Measurements from ENCODE around the gene SLC6A17. TPM values are rescaled to one million over a fixed set of nuclear protein-coding genes. Genes with fewer than 3 reads are reported as not detected.

SLC6A17 gene
- total RNA-seq, 2 experiments from 2014 or later: not detected

DNA sequence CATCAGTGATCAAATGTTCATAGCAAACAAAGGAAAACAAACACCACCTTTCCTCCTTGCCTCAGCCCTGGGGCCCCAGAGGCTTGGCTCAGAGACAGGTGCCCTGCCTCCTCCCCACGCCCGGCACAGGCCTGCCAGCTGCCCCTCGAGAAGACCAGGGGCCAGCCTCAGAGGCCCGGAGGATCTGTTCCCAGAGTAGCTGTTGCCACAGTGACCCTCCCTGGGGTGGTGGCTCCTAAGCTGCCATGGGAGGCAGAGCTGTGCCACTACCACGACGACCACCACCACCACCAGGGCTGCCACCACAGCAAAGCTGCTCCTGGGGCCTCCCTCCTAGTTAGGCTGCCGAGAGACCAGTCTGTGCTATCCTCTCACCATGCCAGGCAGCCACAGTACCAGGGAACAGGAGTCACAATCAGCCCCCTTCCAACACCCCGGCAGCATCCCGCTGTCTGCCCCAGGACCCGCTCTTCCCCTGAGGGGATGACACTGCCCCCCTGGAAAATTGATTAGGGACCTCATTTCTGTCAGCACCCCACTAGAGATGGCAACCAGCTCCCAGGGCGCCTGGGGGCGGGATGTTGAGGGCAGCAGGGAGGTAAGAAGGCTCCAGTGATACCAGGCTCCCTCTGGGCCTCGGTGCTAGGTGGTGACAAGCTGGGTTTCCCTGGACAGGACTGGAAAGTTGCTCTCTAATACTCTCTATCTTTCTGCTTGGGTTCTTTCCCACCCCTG lies 90.3 kb downstream of the SLC6A17 start:
- Mint-ChIP-seq H3K4me3 (no peak overlapping the region), H3K27me3 (no peaks in the 10 kb centered on the region), H3K27ac (no peak overlapping the region), H3K4me1 (peaks cover 13% of the 10 kb centered on the region), H3K9me3 (ENCODE audit: low read depth) (no peaks in the 10 kb centered on the region), H3K36me3 (no peaks in the 10 kb centered on the region)
- no peak for ATAC-seq
- CTCF ChIA-PET: interaction anchor here (0.6 to 1.7 kb wide), 3 partner anchors 33 to 200 kb away, joined by 3 to 4 read pairs (median 3); no protein-coding TSS in a partner anchor
- DNase-seq: no peak

DNA sequence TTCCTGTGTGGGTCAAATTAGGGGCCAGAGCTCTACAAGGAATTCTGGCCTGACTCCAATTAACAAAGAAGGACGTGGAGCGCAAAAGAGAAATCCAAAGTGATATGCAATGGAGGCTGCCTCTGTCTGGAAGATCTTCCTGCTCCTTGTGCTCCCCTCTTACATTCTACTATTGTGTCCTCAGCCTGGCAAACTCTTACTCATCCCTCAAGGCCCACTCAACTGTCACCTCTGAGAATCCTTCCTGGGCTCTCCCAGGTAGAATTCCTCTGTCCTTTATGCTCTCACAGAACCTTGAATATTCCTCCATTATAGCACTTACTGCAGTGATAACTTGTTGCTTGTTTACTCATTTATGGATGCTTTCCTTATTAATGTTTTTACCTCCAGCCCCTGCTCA lies 91.2 kb downstream of the SLC6A17 start:
- Mint-ChIP-seq H3K4me1 (peaks cover 5% of the 10 kb centered on the region), H3K27ac (no peak overlapping the region), H3K9me3 (ENCODE audit: low read depth) (no peaks in the 10 kb centered on the region), H3K27me3 (no peaks in the 10 kb centered on the region), H3K36me3 (no peaks in the 10 kb centered on the region), H3K4me3 (no peak overlapping the region)
- CTCF ChIA-PET: interaction anchor here (1.1 to 1.7 kb wide), 3 partner anchors 34 to 254 kb away, joined by 3 to 4 read pairs (median 3); no protein-coding TSS in a partner anchor
- ATAC-seq (no peak), DNase-seq (no peak)

DNA sequence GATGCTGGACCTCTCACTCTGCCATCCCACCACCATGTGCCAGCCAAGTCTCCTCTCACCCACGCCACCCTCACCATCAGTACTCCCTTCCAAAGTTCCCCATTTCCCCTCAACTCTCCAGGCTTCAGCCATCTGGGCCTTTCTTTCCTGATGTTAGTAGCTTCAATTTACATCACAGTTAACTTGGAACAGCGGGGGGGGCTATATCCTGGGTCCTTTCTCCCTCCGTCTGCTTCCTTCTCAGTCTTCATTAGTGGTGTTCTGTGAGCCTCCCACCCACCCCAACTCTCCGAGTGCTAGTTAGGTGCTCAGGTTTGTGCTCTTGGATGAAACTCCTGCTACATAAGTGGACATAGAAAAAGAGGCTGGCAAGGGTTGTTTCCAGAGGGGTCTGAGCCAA lies 91.8 kb downstream of the SLC6A17 start:
- H3K4me1 Mint-ChIP-seq: peaks cover 3% of the 10 kb centered on the region
- H3K36me3 Mint-ChIP-seq: no peaks in the 10 kb centered on the region
- ATAC-seq: no peak
- no peak overlapping the region for H3K27ac Mint-ChIP-seq
- H3K27me3 Mint-ChIP-seq: no peaks in the 10 kb centered on the region
- no peaks in the 10 kb centered on the region for H3K9me3 Mint-ChIP-seq (ENCODE audit: low read depth)
- DNase-seq: no peak
- CTCF ChIA-PET: interaction anchor here (1.1 kb wide), 1 partner anchor 254 kb away, joined by 3 read pairs; no protein-coding TSS in a partner anchor
- no peak overlapping the region for H3K4me3 Mint-ChIP-seq

DNA sequence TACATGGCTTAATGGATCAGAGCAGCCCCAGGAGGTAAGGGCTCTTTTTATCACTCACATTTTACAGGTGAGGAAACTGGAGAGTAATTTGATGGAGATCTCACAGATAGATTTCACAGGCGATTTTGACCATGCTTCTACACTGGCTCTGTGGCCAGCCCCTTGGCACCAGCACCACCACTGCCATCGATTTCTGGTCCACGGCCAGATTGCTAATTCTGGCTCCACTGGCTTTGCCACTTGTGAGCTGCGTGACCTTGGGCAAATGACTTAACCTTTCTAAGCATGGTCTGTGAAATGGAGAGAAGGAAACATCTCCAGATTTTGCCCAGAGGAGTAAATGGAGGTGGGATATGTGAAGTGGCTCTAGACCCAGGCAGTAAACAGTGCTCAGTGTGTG lies 92.4 kb downstream of the SLC6A17 start:
- H3K4me3 Mint-ChIP-seq: no peak overlapping the region

DNA sequence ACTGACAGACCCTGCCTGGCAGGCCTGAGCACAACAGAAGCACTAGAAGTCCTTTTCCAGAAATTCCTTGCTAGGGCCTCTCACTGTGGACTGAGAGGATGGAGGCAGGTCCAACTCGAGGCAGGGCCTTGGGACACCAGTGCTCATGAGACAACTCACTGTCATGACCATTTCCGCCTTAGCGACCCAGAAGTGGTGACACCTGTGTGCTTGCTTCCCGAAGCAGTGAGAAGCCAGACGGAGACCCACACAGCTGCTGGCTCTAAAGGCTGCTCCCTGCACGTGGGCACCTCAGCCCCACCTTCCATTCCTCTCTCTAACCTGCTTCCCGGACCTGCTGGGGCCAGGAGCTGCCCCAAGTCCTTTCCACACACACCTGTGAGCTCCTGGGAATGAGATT lies 92.9 kb downstream of the SLC6A17 start:
- Mint-ChIP-seq H3K36me3 (no peaks in the 10 kb centered on the region), H3K4me1 (peaks cover 3% of the 10 kb centered on the region), H3K27ac (no peak overlapping the region), H3K4me3 (no peak overlapping the region), H3K27me3 (no peaks in the 10 kb centered on the region), H3K9me3 (ENCODE audit: low read depth) (no peaks in the 10 kb centered on the region)
- CTCF ChIA-PET: no interaction called here
- DNase-seq (no peak), ATAC-seq (no peak)

More for the DNA sequence above, 92.4 kb downstream of the SLC6A17 start:
- H3K27ac Mint-ChIP-seq: no peak overlapping the region
- H3K9me3 Mint-ChIP-seq (ENCODE audit: low read depth): no peaks in the 10 kb centered on the region
- H3K36me3 Mint-ChIP-seq: no peaks in the 10 kb centered on the region
- peaks cover 3% of the 10 kb centered on the region for H3K4me1 Mint-ChIP-seq
- no peaks in the 10 kb centered on the region for H3K27me3 Mint-ChIP-seq
- no peak for ATAC-seq
- no peak for DNase-seq
- CTCF ChIA-PET: no interaction called here

DNA sequence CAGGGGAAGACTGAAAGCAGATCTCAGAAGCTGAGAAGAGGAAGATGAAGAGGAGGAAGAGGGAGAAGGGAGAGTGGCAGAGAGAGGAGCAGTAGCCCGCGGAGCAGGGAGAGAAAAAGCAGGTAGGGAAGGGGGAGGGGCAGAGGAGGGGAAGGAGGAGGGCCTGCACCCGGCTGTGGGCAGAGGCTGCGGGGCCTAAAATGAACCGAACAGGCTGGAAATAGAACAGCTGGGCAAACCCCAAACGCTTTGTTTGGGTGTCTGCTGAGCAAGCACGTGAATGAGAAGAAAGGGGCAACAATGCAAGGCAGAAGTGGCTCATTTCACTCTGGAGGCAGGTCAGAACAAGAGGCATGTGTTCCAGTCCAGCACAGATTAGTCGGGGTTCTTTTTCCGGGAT lies 93.3 kb downstream of the SLC6A17 start:
- H3K4me1 Mint-ChIP-seq: peaks cover 3% of the 10 kb centered on the region
- H3K4me3 Mint-ChIP-seq: no peak overlapping the region
- CTCF ChIA-PET: no interaction called here
- H3K27ac Mint-ChIP-seq: no peak overlapping the region
- H3K27me3 Mint-ChIP-seq: no peaks in the 10 kb centered on the region
- H3K9me3 Mint-ChIP-seq (ENCODE audit: low read depth): no peaks in the 10 kb centered on the region
- no peak for DNase-seq
- no peak for ATAC-seq
- H3K36me3 Mint-ChIP-seq: no peaks in the 10 kb centered on the region

DNA sequence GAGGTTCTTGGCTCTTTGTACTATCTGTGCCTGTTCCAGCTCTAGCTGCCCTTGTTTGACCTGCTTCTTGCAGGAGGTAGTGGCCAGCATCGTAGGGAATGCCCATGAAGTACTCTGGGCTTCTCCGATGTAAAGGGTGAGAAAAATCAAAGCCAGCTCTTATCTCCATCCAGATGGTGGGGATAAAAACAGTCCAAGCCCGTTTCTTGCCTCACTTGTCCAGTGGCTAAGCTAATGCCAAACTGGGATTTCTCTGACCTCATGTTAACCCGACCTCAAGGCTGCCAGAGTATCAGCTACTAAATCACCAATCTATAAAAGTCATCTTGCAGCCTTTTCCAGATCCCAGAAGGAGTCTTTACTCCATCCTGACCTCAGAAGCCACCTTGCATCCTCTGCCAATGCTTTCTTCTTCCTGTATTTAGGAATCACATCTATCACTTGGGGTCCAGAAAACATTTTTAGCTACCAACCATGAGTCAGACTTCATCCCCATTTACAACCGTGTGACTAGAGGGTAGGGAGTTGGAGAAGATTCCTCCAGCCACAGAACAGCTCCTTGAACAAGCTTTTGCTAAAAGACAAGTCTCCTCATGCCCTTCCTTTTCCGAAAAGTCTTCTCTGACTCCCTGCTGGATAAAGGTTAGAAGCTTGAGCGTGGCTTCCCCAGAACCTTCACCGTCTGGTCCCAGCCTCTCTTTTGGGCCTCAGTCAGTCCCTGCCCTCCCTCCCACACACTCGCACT lies 95.8 kb downstream of the SLC6A17 start:
- ATAC-seq (no peak), DNase-seq (no peak)
- Mint-ChIP-seq H3K27ac (no peak overlapping the region), H3K27me3 (no peaks in the 10 kb centered on the region), H3K4me1 (no peaks in the 10 kb centered on the region), H3K4me3 (no peak overlapping the region), H3K9me3 (ENCODE audit: low read depth) (no peaks in the 10 kb centered on the region), H3K36me3 (no peaks in the 10 kb centered on the region)
- CTCF ChIA-PET: interaction anchor here (1.2 to 2.1 kb wide), 5 partner anchors 14 to 49 kb away, joined by 3 to 6 read pairs (median 4); no protein-coding TSS in a partner anchor

DNA sequence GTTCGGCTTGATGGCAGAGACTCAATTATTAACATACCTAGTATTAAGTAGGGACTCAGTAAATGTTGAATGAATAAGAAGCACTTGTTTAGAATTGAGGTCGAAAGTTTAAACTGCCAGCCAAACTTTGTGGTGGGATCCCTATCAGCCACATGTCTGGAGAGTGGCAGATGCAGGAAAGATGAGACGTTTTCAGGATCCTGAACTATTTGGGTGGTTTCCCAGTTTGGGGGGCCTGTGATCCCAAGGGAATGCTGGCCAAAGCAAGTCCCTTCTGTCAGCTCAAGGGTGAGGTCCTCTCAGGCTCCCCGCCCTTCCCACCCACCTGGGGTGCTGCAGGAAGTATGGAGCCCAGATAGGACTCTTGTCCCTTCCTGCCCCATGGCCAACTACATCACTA lies 98.5 kb downstream of the SLC6A17 start:
- ATAC-seq: no peak
- DNase-seq: no peak
- Mint-ChIP-seq H3K4me3 (no peak overlapping the region), H3K4me1 (no peaks in the 10 kb centered on the region), H3K27me3 (no peaks in the 10 kb centered on the region), H3K9me3 (ENCODE audit: low read depth) (no peaks in the 10 kb centered on the region), H3K27ac (no peak overlapping the region), H3K36me3 (peaks cover 2% of the 10 kb centered on the region)
- CTCF ChIA-PET: no interaction called here

DNA sequence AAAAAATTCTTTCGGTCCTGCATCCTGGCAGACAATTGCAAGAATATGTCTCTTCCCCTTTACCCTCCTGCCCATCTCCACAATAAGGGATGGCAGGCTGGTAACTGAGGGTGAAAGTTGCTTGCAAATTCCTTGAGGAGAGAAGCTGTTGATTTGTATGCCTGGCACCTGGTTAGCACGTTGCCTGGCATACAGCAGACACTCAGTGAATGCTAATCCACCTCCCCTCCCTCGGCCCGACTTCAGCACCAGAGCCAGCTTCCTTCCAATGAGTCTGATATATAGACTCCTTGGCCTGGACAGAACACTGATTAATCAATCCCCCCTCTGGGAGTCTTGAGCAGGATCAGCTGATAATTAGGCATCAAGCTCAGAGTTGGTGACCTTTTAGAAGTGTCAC lies 99.0 kb downstream of the SLC6A17 start:
- peaks cover 2% of the 10 kb centered on the region for H3K36me3 Mint-ChIP-seq

DNA sequence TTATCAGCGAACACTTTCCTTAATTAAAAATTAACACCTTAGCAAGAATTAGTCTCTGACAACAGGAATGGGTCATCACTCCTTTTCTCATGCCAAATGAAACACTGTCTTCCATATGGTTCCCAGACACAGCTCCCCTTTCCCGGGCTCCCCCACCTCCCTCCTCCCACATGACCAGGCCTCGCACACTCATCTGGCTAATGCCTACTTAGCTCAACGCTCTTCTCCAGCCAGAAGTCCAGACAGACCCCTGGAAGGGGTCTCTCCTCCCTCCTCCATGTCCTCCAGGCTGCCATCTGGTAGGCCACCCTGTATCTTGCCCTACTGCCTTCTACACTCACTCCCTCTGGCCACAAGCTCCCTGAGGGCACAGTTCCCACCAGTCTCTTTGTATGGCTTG lies 99.7 kb downstream of the SLC6A17 start:
- ATAC-seq: no peak
- CTCF ChIA-PET: no interaction called here
- no peak overlapping the region for H3K27ac Mint-ChIP-seq
- H3K9me3 Mint-ChIP-seq (ENCODE audit: low read depth): no peaks in the 10 kb centered on the region
- H3K4me1 Mint-ChIP-seq: no peaks in the 10 kb centered on the region
- no peaks in the 10 kb centered on the region for H3K27me3 Mint-ChIP-seq
- H3K36me3 Mint-ChIP-seq: peaks cover 2% of the 10 kb centered on the region
- no peak for DNase-seq
- no peak overlapping the region for H3K4me3 Mint-ChIP-seq

More for the DNA sequence above, 99.0 kb downstream of the SLC6A17 start:
- no peaks in the 10 kb centered on the region for H3K27me3 Mint-ChIP-seq
- H3K27ac Mint-ChIP-seq: no peak overlapping the region
- H3K4me1 Mint-ChIP-seq: no peaks in the 10 kb centered on the region
- CTCF ChIA-PET: no interaction called here
- DNase-seq (no peak), ATAC-seq (no peak)
- no peaks in the 10 kb centered on the region for H3K9me3 Mint-ChIP-seq (ENCODE audit: low read depth)
- no peak overlapping the region for H3K4me3 Mint-ChIP-seq

DNA sequence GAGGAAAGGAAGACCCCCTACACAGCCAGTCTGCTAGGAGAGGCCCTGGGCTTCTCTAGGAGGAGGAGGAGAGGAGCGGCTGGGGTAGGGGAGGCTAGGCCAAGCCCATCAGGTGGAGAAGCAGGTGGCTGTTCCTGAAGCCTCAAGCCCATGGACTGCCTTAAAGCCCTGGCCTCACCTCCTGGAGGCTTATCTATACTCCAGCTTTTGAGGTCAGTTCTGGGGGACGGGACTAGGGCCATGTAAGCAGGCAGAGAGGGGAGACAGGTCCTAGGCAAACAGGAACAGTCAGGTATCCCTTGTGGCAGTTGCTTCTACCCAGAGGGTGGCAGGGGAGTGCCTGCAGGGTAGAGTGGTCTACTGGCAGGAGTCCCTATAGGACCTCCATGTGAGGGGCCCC lies 100.5 kb downstream of the SLC6A17 start:
- no peak for ATAC-seq

More for the DNA sequence above, 100.5 kb downstream of the SLC6A17 start:
- Mint-ChIP-seq H3K4me1 (no peaks in the 10 kb centered on the region), H3K27me3 (no peaks in the 10 kb centered on the region), H3K36me3 (peaks cover 2% of the 10 kb centered on the region), H3K4me3 (no peak overlapping the region), H3K27ac (no peak overlapping the region), H3K9me3 (ENCODE audit: low read depth) (no peaks in the 10 kb centered on the region)
- CTCF ChIA-PET: no interaction called here
- DNase-seq: no peak
